GM12873 (cell line): ENCODE results near the gene ARHGEF33.

ENCODE experiments used
- TF ChIP-seq, protein P1 (sequence below): IDR thresholded peaks from 2 replicates; pipeline ENCODE4 v1.5.1; 2012; ENCODE audit warnings: low read depth, mild to moderate bottlenecking, moderate library complexity, low read length, control low read depth; ENCODE audit not compliant: insufficient read depth; ENCODE audit errors: missing control alignments

The ARHGEF33 gene

DNA sequence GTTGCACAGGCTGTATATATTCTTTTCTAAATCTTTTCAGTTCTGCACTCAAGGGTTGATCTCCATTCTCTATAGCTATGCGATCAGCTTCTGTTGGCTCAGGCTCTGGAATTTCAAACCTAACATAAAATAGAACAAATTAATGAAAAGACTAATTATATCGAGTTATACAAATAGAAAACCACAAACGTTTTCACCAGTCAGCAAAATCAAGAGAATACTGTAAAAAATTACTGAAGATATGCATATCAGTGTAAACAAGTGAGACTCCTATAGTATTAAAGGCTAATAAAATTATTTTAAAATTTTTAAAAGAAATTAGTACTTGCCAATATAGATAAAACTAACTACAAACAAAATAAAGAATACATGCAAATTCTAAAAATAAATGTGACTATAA lies 124.2 kb downstream of the ARHGEF33 start:
- TF ChIP-seq, protein P1, sequence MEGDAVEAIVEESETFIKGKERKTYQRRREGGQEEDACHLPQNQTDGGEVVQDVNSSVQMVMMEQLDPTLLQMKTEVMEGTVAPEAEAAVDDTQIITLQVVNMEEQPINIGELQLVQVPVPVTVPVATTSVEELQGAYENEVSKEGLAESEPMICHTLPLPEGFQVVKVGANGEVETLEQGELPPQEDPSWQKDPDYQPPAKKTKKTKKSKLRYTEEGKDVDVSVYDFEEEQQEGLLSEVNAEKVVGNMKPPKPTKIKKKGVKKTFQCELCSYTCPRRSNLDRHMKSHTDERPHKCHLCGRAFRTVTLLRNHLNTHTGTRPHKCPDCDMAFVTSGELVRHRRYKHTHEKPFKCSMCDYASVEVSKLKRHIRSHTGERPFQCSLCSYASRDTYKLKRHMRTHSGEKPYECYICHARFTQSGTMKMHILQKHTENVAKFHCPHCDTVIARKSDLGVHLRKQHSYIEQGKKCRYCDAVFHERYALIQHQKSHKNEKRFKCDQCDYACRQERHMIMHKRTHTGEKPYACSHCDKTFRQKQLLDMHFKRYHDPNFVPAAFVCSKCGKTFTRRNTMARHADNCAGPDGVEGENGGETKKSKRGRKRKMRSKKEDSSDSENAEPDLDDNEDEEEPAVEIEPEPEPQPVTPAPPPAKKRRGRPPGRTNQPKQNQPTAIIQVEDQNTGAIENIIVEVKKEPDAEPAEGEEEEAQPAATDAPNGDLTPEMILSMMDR: no peak

DNA sequence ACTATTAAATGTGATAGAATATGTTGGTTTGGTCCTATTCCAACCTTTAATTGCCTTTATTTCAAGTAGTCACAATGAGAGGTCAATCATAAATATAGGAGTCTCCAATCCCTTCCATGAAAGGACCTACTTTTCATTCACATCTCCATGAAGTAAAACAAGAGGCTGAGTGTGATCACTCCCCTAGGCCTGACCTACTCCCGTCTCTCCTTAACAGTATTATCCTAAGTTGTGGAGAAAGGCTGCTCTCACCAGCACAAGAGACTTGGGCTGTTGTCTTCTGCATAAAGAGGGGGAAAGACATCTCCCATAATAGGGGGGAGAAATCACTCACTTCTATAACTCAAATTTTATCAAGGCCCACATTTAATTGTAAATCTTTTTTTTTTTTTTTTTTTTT lies 125.7 kb downstream of the ARHGEF33 start:
- TF ChIP-seq, protein P1: no peak

DNA sequence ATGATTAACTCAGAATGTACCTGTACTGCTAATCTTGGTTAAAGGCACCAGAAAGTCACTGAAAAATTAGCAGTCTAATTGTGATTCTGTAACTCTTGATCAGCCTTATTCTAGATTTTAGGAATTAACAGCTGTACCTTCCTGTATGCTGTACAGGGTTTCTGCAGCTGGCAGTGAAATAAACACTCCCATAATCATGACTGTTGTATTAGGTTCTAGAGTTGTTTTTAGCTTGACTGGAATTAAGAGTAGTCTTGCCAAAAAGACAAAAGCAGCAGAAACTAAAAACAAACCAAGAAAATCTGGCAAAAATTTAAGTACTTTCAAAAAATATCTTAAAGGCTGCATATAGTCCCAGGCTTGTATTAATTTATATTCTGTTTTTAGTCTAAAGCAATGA lies 127.7 kb downstream of the ARHGEF33 start:
- TF ChIP-seq, protein P1: no peak

DNA sequence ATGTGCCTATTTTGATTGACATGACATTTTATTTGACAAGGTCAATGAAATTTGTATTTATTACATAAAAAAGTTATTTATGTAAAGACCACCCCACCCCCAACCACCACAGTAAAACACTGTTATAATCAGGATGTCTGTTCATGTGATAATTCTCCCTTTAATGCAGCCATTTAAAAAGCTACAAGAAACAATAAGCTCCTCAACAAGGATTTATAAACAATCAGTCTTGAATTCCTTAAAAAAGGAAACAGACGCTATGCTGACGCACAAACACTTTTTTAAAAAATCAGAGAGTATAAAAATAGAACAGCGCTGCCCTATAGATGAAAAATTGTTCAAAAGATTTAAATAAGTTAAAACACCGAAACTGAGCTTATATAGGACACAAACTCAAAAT lies 129.0 kb downstream of the ARHGEF33 start:
- TF ChIP-seq, protein P1: no peak

DNA sequence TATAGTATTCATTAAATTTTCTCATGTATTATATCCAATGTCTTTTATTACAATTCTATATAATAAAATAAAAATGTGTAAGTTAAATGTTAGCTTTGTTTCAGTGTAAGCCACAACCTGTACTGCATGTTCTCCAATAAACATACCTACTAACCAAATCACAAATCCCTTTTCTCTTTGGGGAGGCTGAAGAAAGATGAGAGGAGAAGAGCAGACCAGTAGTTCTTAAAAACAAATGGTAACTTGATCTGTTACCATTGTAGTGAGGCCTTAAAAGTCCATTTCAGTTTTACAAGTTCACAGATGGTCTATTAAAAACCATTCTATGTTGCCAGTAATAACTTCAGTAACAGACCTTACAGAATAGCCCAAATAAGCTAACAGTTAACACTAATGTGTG lies 130.7 kb downstream of the ARHGEF33 start:
- TF ChIP-seq, protein P1: no peak

DNA sequence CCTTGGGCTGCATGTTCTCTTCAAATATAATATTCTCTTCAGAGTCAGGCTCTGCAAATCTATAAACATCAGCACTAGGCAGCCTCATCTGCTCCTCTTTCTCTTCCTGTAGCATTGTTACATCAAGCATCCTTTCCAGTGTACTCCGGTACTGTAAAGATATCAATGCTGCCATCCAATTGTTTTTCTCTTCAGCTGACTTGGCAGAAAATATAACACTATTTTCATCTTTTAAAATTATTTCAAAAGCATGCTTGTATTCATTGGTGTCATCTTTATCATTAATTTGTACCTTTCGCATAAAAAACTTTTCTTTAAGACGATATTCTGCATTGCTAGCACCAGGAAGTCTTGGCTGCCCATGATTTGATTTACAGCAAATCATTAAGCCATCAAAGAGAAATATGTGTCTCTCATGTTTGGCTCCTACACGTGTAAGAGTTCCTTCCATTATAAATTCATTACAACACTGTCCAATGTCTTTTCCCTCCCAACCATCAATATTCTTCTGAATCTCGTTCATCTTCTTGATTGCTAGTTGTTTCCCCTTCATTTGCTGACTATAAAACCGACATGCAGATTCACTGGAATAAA lies 133.1 kb downstream of the ARHGEF33 start:
- TF ChIP-seq, protein P1: no peak

DNA sequence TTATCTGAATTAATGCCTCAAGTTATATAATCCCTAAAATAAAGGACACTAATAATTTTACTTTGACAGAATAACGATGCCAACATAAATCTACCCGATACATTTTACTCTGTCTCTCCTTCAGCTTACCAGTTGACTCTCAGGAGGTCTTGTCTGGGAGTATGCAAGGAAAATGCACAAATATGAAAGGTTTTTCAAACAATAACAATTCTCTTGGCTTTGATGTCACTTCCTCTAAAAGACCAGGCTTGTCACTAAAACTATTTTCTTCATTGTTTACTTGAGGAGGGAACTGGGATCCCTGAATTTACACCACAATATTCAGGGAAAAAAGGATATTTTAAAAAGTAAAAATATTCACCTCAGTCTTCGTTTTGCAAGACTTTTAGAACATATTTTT lies 134.0 kb downstream of the ARHGEF33 start:
- TF ChIP-seq, protein P1: no peak
